C4-2B (cell line): ENCODE measurements around the gene FAM53B.

Experiments used
- CTCF ChIP-seq: fragments of 450-650 bp; conservative IDR thresholded peaks from 2 replicates; pipeline ENCODE4 v1.5.1; 2017; ENCODE audit warnings: mild to moderate bottlenecking
- ZFX ChIP-seq: fragments of 450-650 bp; IDR thresholded peaks from 2 replicates; pipeline ENCODE4 v1.6.1; 2017

DNA sequence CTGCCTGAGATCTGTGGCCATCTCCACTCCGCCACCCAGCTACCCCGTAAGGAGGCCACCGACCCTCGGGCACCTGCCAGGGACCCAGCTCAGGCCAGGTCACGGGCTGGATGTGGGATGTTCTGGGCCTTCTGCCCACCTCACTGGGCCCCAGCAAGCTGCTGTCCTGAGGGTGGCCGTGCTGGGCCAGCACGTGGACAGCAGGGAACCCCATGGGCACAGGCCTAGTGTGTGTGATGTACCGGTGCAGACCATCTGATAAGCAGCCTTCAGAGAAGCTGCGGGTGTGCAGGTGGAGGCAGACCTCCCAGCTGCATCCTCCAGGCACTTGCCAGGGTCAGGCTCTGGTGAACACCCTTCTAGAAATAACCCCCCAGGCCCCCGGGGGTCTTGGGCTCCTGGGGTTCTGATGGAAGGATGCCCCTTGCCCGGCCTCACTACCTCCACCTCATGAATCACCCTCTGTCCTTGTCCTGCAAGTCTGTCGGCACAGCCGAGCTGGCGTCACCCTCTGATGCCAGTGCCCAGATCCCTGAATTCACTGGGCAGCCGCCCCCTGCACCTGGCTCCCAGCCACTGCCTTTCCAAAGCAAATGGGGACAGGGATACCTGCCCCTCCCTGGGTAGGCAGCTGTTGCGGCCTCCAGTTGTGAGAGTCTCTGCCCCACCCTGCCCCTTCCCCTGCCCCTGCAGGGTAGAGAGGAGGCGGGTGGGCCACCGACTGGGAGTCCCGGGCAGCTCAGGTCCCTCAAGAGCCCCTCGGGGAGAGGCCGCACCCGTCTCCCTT lies 139.8 kb downstream of the FAM53B start:
- no peak for TF ChIP-seq CTCF
- TF ChIP-seq ZFX, result no peak
